ENCODE data around the gene KIAA0513. TPM values are rescaled to one million over a fixed set of nuclear protein-coding genes. Genes with fewer than 3 reads are reported as not detected.

Gene KIAA0513
- total RNA-seq, 1 donor from 2014 or later: 12.5 TPM

GRCh38 chr16:85134076-85134788 is 106.6 kb downstream of the KIAA0513 start:
- TF ChIP-seq, protein P1, sequence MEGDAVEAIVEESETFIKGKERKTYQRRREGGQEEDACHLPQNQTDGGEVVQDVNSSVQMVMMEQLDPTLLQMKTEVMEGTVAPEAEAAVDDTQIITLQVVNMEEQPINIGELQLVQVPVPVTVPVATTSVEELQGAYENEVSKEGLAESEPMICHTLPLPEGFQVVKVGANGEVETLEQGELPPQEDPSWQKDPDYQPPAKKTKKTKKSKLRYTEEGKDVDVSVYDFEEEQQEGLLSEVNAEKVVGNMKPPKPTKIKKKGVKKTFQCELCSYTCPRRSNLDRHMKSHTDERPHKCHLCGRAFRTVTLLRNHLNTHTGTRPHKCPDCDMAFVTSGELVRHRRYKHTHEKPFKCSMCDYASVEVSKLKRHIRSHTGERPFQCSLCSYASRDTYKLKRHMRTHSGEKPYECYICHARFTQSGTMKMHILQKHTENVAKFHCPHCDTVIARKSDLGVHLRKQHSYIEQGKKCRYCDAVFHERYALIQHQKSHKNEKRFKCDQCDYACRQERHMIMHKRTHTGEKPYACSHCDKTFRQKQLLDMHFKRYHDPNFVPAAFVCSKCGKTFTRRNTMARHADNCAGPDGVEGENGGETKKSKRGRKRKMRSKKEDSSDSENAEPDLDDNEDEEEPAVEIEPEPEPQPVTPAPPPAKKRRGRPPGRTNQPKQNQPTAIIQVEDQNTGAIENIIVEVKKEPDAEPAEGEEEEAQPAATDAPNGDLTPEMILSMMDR (conservative IDR thresholded peaks at IDR 0.05; ENCODE audit: low read depth, low read length): no peak
- no peak for DNase-seq (ENCODE audit: low read depth)
- H3K4me3 ChIP-seq (ENCODE audit: low read depth, low read length): no peak overlapping the region

- DNase-seq (ENCODE audit: low read depth): no peak
- TF ChIP-seq, protein P1 (conservative IDR thresholded peaks at IDR 0.05; ENCODE audit: low read depth, low read length): no peak
- no peak overlapping the region for H3K4me3 ChIP-seq (ENCODE audit: low read depth, low read length)
These were observed 107.2 kb downstream of the KIAA0513 start for GRCh38 chr16:85134789-85135142.

DNA sequence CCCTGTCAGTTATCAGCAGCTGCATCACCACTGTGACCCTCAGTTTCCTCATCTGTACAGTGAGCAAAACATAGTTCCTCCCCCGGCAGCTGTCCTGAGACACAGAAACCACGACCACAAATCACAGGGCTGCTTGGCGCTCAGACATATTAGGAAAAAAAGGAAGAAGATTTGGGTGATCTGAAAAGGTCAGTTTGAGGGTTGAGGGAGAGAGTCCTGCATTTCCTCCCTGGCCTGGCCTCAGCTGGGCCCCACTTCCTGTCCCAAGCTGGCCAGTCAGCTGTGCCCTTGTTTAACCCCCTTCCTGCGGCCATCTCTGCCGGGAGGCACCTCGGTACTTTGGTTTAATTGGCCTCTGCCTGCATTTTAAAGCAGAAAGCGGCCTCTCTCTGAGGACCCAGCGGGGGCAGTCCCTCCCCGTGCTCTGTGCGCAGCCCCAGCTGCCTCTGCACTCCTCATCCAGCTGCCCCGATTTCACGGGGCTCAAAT is 108.7 kb downstream of the KIAA0513 start:
- DNase-seq (ENCODE audit: low read depth): no peak
- no peak overlapping the region for H3K4me3 ChIP-seq (ENCODE audit: low read depth, low read length)
- TF ChIP-seq, protein P1 (conservative IDR thresholded peaks at IDR 0.05; ENCODE audit: low read depth, low read length): no peak

GRCh38 chr16:85136702-85137322 is 109.2 kb downstream of the KIAA0513 start:
- peak overlapping the region; percentile 50 for H3K4me3 ChIP-seq (ENCODE audit: low read depth, low read length)
- no peak for DNase-seq (ENCODE audit: low read depth)
- TF ChIP-seq, protein P1 (conservative IDR thresholded peaks at IDR 0.05; ENCODE audit: low read depth, low read length): no peak

DNA sequence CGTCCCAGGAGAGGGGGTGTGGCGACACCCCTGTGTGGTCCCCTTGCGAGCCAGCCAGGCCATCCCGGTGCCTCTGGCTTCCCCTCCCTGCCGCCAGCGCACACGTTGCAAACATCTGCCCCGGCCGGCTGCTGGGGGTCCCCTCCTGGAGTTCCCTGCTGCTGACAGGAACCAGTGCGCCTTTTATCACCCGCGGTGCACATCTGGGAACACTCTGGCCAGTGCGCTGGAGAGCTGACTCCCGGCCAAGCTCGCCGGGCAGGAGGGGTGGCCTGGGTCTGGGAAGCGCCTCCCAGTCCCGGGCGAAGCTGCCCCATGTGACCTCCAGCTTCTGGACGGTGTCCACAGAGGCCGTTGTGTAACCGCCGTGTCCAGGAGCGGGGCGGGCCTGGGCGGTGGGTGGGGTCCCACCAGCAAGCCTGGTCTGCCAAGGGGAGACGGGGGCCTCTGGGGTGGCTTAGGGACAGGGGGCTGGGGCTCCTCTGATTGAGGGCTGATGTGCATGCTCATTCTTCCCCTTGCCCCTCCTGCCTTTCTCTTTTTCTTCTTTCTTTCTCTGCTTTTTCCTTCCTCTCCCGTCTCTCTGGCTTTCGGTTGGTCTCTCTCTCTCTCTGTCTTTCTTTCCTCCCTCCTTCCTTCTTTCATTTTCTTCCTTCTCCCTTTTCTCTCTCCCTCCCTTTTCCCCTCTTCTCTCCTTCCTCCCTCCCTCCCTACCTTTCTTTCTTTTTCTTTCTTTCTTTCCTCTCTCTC is 109.9 kb downstream of the KIAA0513 start:
- peak overlapping the region; percentile 50 for H3K4me3 ChIP-seq (ENCODE audit: low read depth, low read length)
- TF ChIP-seq, protein P1 (conservative IDR thresholded peaks at IDR 0.05; ENCODE audit: low read depth, low read length): no peak
- no peak for DNase-seq (ENCODE audit: low read depth)

DNA sequence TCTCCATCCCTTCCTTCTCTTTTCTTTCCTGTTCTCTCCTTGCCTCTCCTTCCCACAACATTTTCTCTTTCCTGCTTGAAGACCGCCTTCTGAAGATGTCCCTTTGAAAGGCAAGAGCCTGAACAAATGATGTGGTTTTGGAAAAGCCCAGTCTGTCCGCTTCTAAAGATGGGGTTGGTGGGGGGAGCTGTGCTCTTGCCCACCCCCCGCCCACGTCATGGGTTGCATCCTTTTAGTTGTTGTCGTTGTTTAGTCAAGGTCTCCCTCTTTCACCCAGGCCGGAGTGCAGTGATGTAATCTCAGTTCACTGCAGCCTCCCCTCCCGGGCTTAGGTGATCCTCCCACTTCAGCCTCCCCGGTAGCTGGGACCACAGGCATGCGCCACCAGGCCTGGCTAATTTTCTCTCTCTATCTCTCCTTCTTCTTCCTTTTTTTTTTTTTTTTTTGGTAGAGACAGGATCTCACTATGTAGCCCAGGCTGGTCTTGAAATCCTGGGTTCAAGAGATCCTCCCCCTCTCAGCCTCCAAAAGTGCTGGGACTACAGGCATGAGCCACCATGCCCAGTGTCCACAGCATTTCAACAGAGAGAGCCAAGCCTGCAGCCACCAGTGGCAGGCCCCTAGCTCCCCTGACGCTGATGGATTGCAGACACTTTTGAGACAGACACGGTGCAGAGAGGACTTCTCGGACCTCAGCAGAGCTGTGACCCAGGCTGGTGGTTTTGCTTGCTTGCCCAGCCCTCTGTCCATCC is 110.7 kb downstream of the KIAA0513 start:
- peak overlapping the region; percentile 50 for H3K4me3 ChIP-seq (ENCODE audit: low read depth, low read length)
- no peak for DNase-seq (ENCODE audit: low read depth)
- TF ChIP-seq, protein P1 (conservative IDR thresholded peaks at IDR 0.05; ENCODE audit: low read depth, low read length): no peak
